Trophoblast cell (in vitro differentiated cells and primary cell): ENCODE measurements around the gene DNASE1L2.

ENCODE experiments used
- DNase-seq, 2 donors: peaks; one replicate each; pipeline ENCODE4 v3.0.0-alpha.2; 2016
- H2AFZ ChIP-seq: 2 replicates; pipeline ENCODE4 v1.6.1; 2013; ENCODE audit warnings: low read length, moderate library complexity, mild to moderate bottlenecking; ENCODE audit not compliant: insufficient read depth, poor library complexity
- H2AK5ac ChIP-seq: 2 replicates; pipeline ENCODE4 v1.6.1; 2013; ENCODE audit warnings: mild to moderate bottlenecking, low read length
- H2BK120ac ChIP-seq: 2 replicates; pipeline ENCODE4 v1.6.1; 2013; ENCODE audit warnings: low read length, mild to moderate bottlenecking, moderate library complexity; ENCODE audit not compliant: insufficient read depth, poor library complexity
- H2BK12ac ChIP-seq: 2 replicates; pipeline ENCODE4 v1.6.1; 2013; ENCODE audit warnings: mild to moderate bottlenecking, low read length, moderate library complexity
- H2BK5ac ChIP-seq: 2 replicates; pipeline ENCODE4 v1.6.1; 2013; ENCODE audit warnings: low read length, low read depth, moderate library complexity, mild to moderate bottlenecking; ENCODE audit not compliant: poor library complexity
- H3K14ac ChIP-seq: 2 replicates; pipeline ENCODE4 v1.6.1; 2013; ENCODE audit warnings: mild to moderate bottlenecking, low read length
- H3K18ac ChIP-seq: 2 replicates; pipeline ENCODE4 v1.6.1; 2013; ENCODE audit warnings: mild to moderate bottlenecking, low read length
- H3K23ac ChIP-seq: 2 replicates; pipeline ENCODE4 v1.6.1; 2013; ENCODE audit warnings: low read length
- H3K27ac ChIP-seq: 2 replicates; pipeline ENCODE4 v1.5.1; 2013; ENCODE audit warnings: low read depth, mild to moderate bottlenecking, inconsistent platforms, low read length, moderate library complexity
- H3K27me3 ChIP-seq: 2 replicates; pipeline ENCODE4 v1.6.1; 2013; ENCODE audit warnings: inconsistent platforms, mild to moderate bottlenecking, low read length, moderate library complexity; ENCODE audit not compliant: insufficient read depth
- H3K36me3 ChIP-seq, 2 experiments: 1 replicate in 1 of 2; 2 replicates in 1 of 2; pipeline ENCODE4 v1.6.1; 2013; ENCODE audit warnings: low read length in 2 of 2, mild to moderate bottlenecking in 2 of 2, moderate library complexity in 1 of 2; ENCODE audit not compliant: insufficient read depth in 2 of 2, control insufficient read depth in 1 of 2
- H3K4ac ChIP-seq: 2 replicates; pipeline ENCODE4 v1.6.1; 2013; ENCODE audit warnings: low read depth, mild to moderate bottlenecking, low read length, moderate library complexity
- H3K4me1 ChIP-seq, 2 experiments: 1 replicate in 1 of 2; 2 replicates in 1 of 2; pipeline ENCODE4 v1.6.1; 2013; ENCODE audit warnings: low read length in 2 of 2, mild to moderate bottlenecking in 2 of 2, moderate library complexity in 1 of 2; ENCODE audit not compliant: insufficient read depth in 2 of 2, control insufficient read depth in 1 of 2
- H3K4me2 ChIP-seq: 2 replicates; pipeline ENCODE4 v1.6.1; 2013; ENCODE audit warnings: inconsistent platforms, mild to moderate bottlenecking, low read length, moderate library complexity
- H3K4me3 ChIP-seq: 2 replicates; pipeline ENCODE4 v1.5.1; 2013; ENCODE audit warnings: mild to moderate bottlenecking, low read depth, low read length, inconsistent platforms
- H3K79me1 ChIP-seq: one replicate; pipeline ENCODE4 v1.6.1; 2013; ENCODE audit warnings: low read length
- H3K79me2 ChIP-seq: 2 replicates; pipeline ENCODE4 v1.6.1; 2013; ENCODE audit warnings: low read length, mild to moderate bottlenecking; ENCODE audit not compliant: control insufficient read depth, insufficient read depth, poor library complexity
- H3K9ac ChIP-seq: 2 replicates; pipeline ENCODE4 v1.6.1; 2013; ENCODE audit warnings: mild to moderate bottlenecking, low read length
- H3K9me3 ChIP-seq: 2 replicates; pipeline ENCODE4 v1.6.1; 2013; ENCODE audit warnings: low read depth, mild to moderate bottlenecking, control low read depth, inconsistent platforms, low read length; ENCODE audit not compliant: insufficient read depth
- H4K12ac ChIP-seq: 2 replicates; pipeline ENCODE4 v1.6.1; 2013; ENCODE audit warnings: low read depth, mild to moderate bottlenecking, low read length, moderate library complexity
- H4K8ac ChIP-seq: 2 replicates; pipeline ENCODE4 v1.6.1; 2013; ENCODE audit warnings: low read depth, mild to moderate bottlenecking, low read length, moderate library complexity
- H4K91ac ChIP-seq: one replicate; pipeline ENCODE4 v1.6.1; 2013; ENCODE audit warnings: low read depth, mild to moderate bottlenecking, low read length, moderate library complexity
- WGBS: extraction: QIAGEN DNeasy Blood & Tissue Kit; methylation state at CpG from one replicate; pipeline ENCODE4 v1.1.7; 2013; ENCODE audit warnings: missing lambda C conversion rate; ENCODE audit not compliant: insufficient read length, insufficient coverage; ENCODE audit errors: extremely low coverage; 5-methylcytosine and 5-hydroxymethylcytosine counted together

Gene DNASE1L2

DNA sequence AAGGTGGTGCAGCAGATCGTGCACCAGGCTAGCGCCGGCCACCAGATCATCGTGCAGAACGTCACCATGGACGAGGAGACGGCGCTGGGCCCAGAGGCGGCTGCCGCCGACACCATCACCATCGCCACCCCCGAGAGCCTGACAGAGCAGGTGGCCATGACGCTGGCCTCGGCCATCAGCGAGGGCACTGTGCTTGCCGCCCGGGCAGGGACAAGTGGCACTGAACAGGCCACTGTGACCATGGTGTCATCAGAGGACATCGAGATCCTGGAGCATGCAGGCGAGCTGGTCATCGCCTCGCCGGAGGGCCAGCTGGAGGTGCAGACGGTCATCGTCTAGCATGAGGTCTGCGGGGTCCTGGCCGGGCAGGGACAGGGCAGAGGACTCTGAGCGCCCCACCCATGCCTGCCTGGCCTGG, 1.0 kb upstream of the DNASE1L2 start:
- peaks cover 21% of the 10 kb centered on the region for H3K27me3 ChIP-seq
- DNase-seq, result no peak
- no peak overlapping the region for H4K8ac ChIP-seq
- no peak overlapping the region for H4K12ac ChIP-seq
- H3K27ac ChIP-seq, result no peak overlapping the region
- peaks cover 56 to 62% of the 10 kb centered on the region in 2 experiments for H3K36me3 ChIP-seq
- H3K4me1 ChIP-seq, result peaks cover 13 to 17% of the 10 kb centered on the region in 2 experiments
- H3K79me2 ChIP-seq, result no peaks in the 10 kb centered on the region
- no peak overlapping the region for H3K14ac ChIP-seq
- no peak overlapping the region for H3K18ac ChIP-seq
- no peak overlapping the region for H2BK120ac ChIP-seq
- H3K4me2 ChIP-seq, result no peak overlapping the region
- H4K91ac ChIP-seq, result no peak overlapping the region
- H2AFZ ChIP-seq, result no peak overlapping the region
- H3K23ac ChIP-seq, result no peak overlapping the region
- WGBS, result no CpG with 5 or more reads among the region's 28 CpGs
- H2BK5ac ChIP-seq, result no peak overlapping the region
- no peak overlapping the region for H2BK12ac ChIP-seq
- no peak overlapping the region for H2AK5ac ChIP-seq
- no peak overlapping the region for H3K4ac ChIP-seq
- H3K4me3 ChIP-seq, result no peak overlapping the region
- no peak overlapping the region for H3K9ac ChIP-seq
- H3K79me1 ChIP-seq, result no peaks in the 10 kb centered on the region
- H3K9me3 ChIP-seq, result peaks cover 5% of the 10 kb centered on the region

DNA sequence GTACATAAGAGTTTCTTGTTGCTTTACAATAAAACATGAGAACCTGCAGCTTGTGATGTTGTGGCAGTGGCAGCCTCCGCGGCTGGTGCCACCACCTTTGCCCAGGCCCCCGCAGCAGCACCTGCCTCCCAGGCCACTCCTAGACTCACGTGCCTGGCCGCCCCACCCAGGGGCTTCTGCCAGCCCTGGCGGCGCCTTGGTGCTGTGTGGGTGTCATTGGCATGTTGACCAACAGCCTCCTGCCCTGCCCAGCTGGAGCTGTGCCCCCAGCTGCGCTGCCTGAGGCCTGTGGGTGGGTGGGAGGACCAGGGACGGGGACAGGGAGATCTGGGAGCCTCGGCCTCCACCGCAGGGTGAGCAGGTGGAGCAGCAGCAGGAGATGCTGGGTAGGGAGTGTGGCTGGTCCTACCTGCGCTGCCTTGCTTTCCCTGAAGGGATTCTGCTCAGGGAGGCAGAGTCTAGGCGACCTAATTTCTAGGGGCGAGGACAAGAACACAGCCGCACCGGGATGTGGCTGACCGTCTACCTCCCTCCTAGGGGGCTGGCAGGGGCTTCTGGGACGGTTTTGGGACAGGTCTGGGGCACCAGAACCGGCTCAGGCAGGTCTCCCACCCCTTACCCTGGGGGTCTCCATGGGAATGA, 428 bp upstream of the DNASE1L2 start:
- H2BK120ac ChIP-seq, result no peak overlapping the region
- no peak overlapping the region for H2AK5ac ChIP-seq
- no peaks in the 10 kb centered on the region for H3K79me2 ChIP-seq
- peaks cover 53 to 56% of the 10 kb centered on the region in 2 experiments for H3K36me3 ChIP-seq
- no CpG with 5 or more reads among the region's 19 CpGs for WGBS
- H3K4ac ChIP-seq, result no peak overlapping the region
- H3K4me2 ChIP-seq, result no peak overlapping the region
- peaks cover 5% of the 10 kb centered on the region for H3K9me3 ChIP-seq
- H3K14ac ChIP-seq, result no peak overlapping the region
- no peak overlapping the region for H4K12ac ChIP-seq
- H2AFZ ChIP-seq, result no peak overlapping the region
- no peak overlapping the region for H3K9ac ChIP-seq
- no peak overlapping the region for H4K91ac ChIP-seq
- H3K79me1 ChIP-seq, result no peaks in the 10 kb centered on the region
- H3K27me3 ChIP-seq, result peaks cover 21% of the 10 kb centered on the region
- H3K23ac ChIP-seq, result no peak overlapping the region
- no peak overlapping the region for H2BK5ac ChIP-seq
- DNase-seq, result no peak
- H4K8ac ChIP-seq, result no peak overlapping the region
- no peak overlapping the region for H3K18ac ChIP-seq
- H3K27ac ChIP-seq, result no peak overlapping the region
- no peak overlapping the region for H3K4me3 ChIP-seq
- H3K4me1 ChIP-seq, result peaks cover 13 to 17% of the 10 kb centered on the region in 2 experiments
- no peak overlapping the region for H2BK12ac ChIP-seq

DNA sequence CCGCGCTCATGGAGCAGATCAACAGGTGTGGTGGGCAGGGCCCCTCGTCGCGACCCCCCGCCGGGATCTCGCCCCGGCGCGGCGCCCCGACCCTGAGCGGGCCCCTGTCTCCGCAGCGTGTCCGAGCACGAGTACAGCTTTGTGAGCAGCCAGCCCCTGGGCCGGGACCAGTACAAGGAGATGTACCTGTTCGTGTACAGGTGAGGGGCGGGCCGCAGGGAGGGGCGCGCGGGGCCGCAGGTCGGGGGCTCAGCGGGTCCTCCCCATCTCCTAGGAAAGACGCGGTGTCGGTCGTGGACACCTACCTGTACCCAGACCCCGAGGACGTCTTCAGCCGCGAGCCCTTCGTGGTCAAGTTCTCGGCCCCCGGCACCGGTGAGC, 848 bp downstream of the DNASE1L2 start:
- Histone ChIP-seq H4K8ac (no peak overlapping the region), H4K12ac (no peak overlapping the region), H3K14ac (no peak overlapping the region), H3K23ac (no peak overlapping the region), H3K27me3 (peaks cover 21% of the 10 kb centered on the region), H3K79me1 (no peaks in the 10 kb centered on the region), H3K4me1 (peaks cover 13 to 14% of the 10 kb centered on the region in 2 experiments), H4K91ac (no peak overlapping the region), H3K36me3 (peaks cover 47 to 49% of the 10 kb centered on the region in 2 experiments), H3K9me3 (peaks cover 5% of the 10 kb centered on the region), H2AK5ac (no peak overlapping the region), H2BK120ac (no peak overlapping the region), H3K4ac (no peak overlapping the region), H3K27ac (no peak overlapping the region), H3K18ac (no peak overlapping the region), H2AFZ (no peak overlapping the region), H2BK12ac (no peak overlapping the region), H3K4me3 (no peak overlapping the region), H3K9ac (no peak overlapping the region), H3K4me2 (peak overlapping the region; percentile 66), H3K79me2 (no peaks in the 10 kb centered on the region), H2BK5ac (no peak overlapping the region)
- no peak for DNase-seq
- WGBS, result no CpG with 5 or more reads among the region's 40 CpGs

DNA sequence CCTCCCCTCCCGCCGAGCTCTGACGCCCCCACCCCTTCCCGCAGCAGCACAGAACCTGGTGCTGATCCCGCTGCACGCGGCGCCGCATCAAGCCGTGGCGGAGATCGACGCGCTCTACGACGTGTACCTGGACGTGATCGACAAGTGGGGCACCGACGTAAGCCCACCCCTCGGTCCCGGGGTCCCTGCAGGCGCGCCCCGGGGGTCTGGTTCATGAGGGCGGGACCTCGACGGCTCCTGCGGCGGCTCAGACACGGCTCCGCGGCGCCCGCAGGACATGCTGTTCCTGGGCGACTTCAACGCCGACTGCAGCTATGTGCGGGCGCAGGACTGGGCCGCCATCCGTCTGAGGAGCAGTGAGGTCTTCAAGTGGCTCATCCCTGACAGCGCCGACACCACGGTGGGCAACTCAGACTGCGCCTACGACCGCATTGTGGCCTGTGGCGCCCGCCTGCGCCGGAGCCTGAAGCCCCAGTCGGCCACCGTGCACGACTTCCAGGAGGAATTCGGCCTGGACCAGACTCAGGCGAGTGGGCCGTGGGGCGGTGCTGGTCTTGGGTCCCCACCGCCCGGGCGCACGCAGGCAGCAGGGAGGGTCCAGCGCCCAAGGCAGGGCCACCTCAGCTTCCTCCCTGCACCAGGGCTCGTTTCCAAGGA, 1.4 kb downstream of the DNASE1L2 start:
- H2BK12ac ChIP-seq, result no peak overlapping the region
- H2AFZ ChIP-seq, result no peak overlapping the region
- H4K8ac ChIP-seq, result no peak overlapping the region
- no peak overlapping the region for H3K4me3 ChIP-seq
- no peak overlapping the region for H4K91ac ChIP-seq
- H3K4me2 ChIP-seq, result peak overlapping the region; percentile 66
- peak; percentile 35 to 70 for DNase-seq
- peaks cover 13 to 14% of the 10 kb centered on the region in 2 experiments for H3K4me1 ChIP-seq
- H3K9me3 ChIP-seq, result peaks cover 5% of the 10 kb centered on the region
- H3K79me1 ChIP-seq, result no peaks in the 10 kb centered on the region
- no peak overlapping the region for H3K23ac ChIP-seq
- H3K27ac ChIP-seq, result no peak overlapping the region
- no peaks in the 10 kb centered on the region for H3K79me2 ChIP-seq
- H3K36me3 ChIP-seq, result peaks cover 47% of the 10 kb centered on the region in 2 experiments
- no CpG with 5 or more reads among the region's 65 CpGs for WGBS
- H3K9ac ChIP-seq, result no peak overlapping the region
- no peak overlapping the region for H2BK120ac ChIP-seq
- H2AK5ac ChIP-seq, result no peak overlapping the region
- no peak overlapping the region for H3K14ac ChIP-seq
- H3K4ac ChIP-seq, result no peak overlapping the region
- H2BK5ac ChIP-seq, result no peak overlapping the region
- H3K18ac ChIP-seq, result no peak overlapping the region
- H4K12ac ChIP-seq, result no peak overlapping the region
- H3K27me3 ChIP-seq, result peaks cover 21% of the 10 kb centered on the region
